GM12878 (cell line): ENCODE results near the gene CHAC2. TPM values are rescaled to one million over a fixed set of nuclear protein-coding genes. Genes with fewer than 3 reads are reported as not detected.

ENCODE experiments used
- ATF2 ChIP-seq: IDR thresholded peaks from 2 replicates; pipeline ENCODE4 v1.6.1; 2012; ENCODE audit warnings: low read length, inconsistent platforms
- CTCF ChIP-seq, 3 experiments: IDR thresholded peaks in 2 of 3; conservative IDR thresholded peaks in 1 of 3; 2 replicates each; pipeline ENCODE4 v1.5.1; 2011; ENCODE audit warnings: low read depth in 3 of 3, low read length in 3 of 3, mild to moderate bottlenecking in 3 of 3, control low read depth in 2 of 3, moderate library complexity in 2 of 3, inconsistent platforms in 1 of 3, mixed read lengths in 1 of 3; ENCODE audit not compliant: control insufficient read depth in 2 of 3, insufficient read depth in 1 of 3; ENCODE audit errors: extremely low read depth in 1 of 3
- HDGF ChIP-seq: fragments of 450-650 bp; IDR thresholded peaks from 2 replicates; pipeline ENCODE4 v1.6.1; 2016; ENCODE audit warnings: antibody characterized with exemption
- IRF5 ChIP-seq: fragments of 450-650 bp; IDR thresholded peaks from 2 replicates; pipeline ENCODE4 v1.6.1; 2017; ENCODE audit warnings: borderline replicate concordance
- PAX5 ChIP-seq: IDR thresholded peaks from 2 replicates; pipeline ENCODE4 v1.6.1; 2011; ENCODE audit warnings: low read depth, low read length, borderline replicate concordance
- POLR2AphosphoS5 ChIP-seq: IDR thresholded peaks from 2 replicates; pipeline ENCODE4 v1.6.1; 2011; ENCODE audit warnings: mild to moderate bottlenecking, low read length, inconsistent platforms
- POU2F2 ChIP-seq: IDR thresholded peaks from 3 replicates; pipeline ENCODE4 v1.6.1; 2011; ENCODE audit warnings: low read depth, mild to moderate bottlenecking, low read length, borderline replicate concordance
- ZNF207 ChIP-seq: fragments of 450-650 bp; IDR thresholded peaks from 2 replicates; pipeline ENCODE4 v1.6.1; 2014; ENCODE audit warnings: antibody characterized with exemption, mild to moderate bottlenecking, borderline replicate concordance
- polyA plus RNA-seq, 11 experiments: library from polyadenylated mRNA; depleted of rRNA in 4 of 11; unstranded in 6 of 11; stranded (reverse) in 5 of 11; fragments of >200 nt; fragmentation: Nextera tagmentation in 4 of 11; fragmentation: Illumina TruSeq in 1 of 11; extraction: Ambion mirVana in 4 of 11; extraction: Trizol in 1 of 11; gene quantifications; 1 replicate in 1 of 11; 2 replicates in 10 of 11; pipeline versions ENCODE4 v1.2.1 to v1.2.3, GENCODE V29; 2011 to 2016; ENCODE audit warnings: inconsistent platforms in 2 of 11, missing spikeins in 2 of 11, low read depth in 1 of 11
- total RNA-seq, 4 experiments: library from RNA; depleted of rRNA in 3 of 4; stranded (reverse); fragments of >200 nt in 3 of 4; fragmentation: Illumina TruSeq in 1 of 4; extraction: Trizol in 1 of 4; gene quantifications; 2 replicates each; pipeline versions ENCODE4 v1.2.1 to v1.2.3, GENCODE V29; 2013 to 2021

The CHAC2 gene
- total and polyA plus RNA-seq, 10 of the 15 experiments (the other 5 are each of a cell fraction or from before 2014, with no cell fraction given) = 11.0 to 67.6 (median 25.0) TPM

- peak in 1 of 3 experiments; percentile 7; a peak in 1 of 6 replicates for TF ChIP-seq CTCF (IDR thresholded peaks at IDR 0.05 in 2 of 3, conservative IDR thresholded peaks at IDR 0.05 in 1 of 3; ENCODE audit: control insufficient read depth in 2 of 3, extremely low read depth in 1 of 3, insufficient read depth in 1 of 3, low read depth in 3 of 3, low read length in 3 of 3)
- TF ChIP-seq POU2F2 = no peak
- no peak for TF ChIP-seq PAX5
- no peak for TF ChIP-seq HDGF
- TF ChIP-seq ZNF207 = no peak; the same call in 1 of the 2 replicates
- peak; percentile 92 for TF ChIP-seq POLR2AphosphoS5
- TF ChIP-seq IRF5 = no peak
- no peak for TF ChIP-seq ATF2
Measured at GRCh38 chr2:53786705-53787613, 19.4 kb downstream of the CHAC2 start, which contains the start of the genes ASB3 and ERLEC1 (continued).
